BJ (cell line): ENCODE data around the gene CACNA1E. TPM values are rescaled to one million over a fixed set of nuclear protein-coding genes. Genes with fewer than 3 reads are reported as not detected.
"Not testable (repeated sequence)": the region's sequence is repeated elsewhere in the genome, so short reads cannot be mapped to it uniquely, and the experiment has no call there.

Experiments used
- CTCF ChIA-PET: fragments of 350-600 bp; formaldehyde crosslinking; extraction: SDS; loops from one replicate; lab custom pipeline; 2021; ENCODE audit warnings: antibody characterized with exemption, inconsistent platforms; lab: Yijun Ruan, JAX
- POLR2A ChIA-PET: fragments of 300-600 bp; sonication (Branson Sonifier 250); formaldehyde crosslinking; extraction: SDS; loops from one replicate; lab custom pipeline; 2021; ENCODE audit warnings: antibody characterized with exemption; lab: Charles Lee
- DNase-seq: peaks from one replicate; pipeline ENCODE4 v3.0.0-alpha.2; 2011; ENCODE audit warnings: low read depth
- H3K27me3 ChIP-seq: 2 replicates; pipeline ENCODE4 v1.6.0; 2011; ENCODE audit warnings: low read length; ENCODE audit not compliant: control insufficient read depth, insufficient read depth
- H3K36me3 ChIP-seq: 2 replicates; pipeline ENCODE4 v1.5.1; 2011; ENCODE audit warnings: low read length; ENCODE audit not compliant: control insufficient read depth, insufficient read depth
- H3K4me3 ChIP-seq: 2 replicates; pipeline ENCODE4 v1.5.1; 2011; ENCODE audit warnings: low read depth, mild to moderate bottlenecking, control low read depth, low read length
- CTCF ChIP-seq: IDR thresholded peaks from 2 replicates; pipeline ENCODE4 v1.5.1; 2011; ENCODE audit warnings: low read depth, mild to moderate bottlenecking, control low read depth, inconsistent platforms, low read length, moderate library complexity; ENCODE audit not compliant: insufficient read depth
- polyA plus RNA-seq: library from polyadenylated mRNA; depleted of rRNA; stranded (reverse); fragments of >200 nt; gene quantifications from 2 replicates; pipeline ENCODE4 v1.2.3, GENCODE V29; 2011

CACNA1E gene
- polyA plus RNA-seq, 1 experiment: not detected

GRCh38 chr1:181541947-181542346, 58.6 kb downstream of the CACNA1E start:
- Histone ChIP-seq H3K27me3 (no peaks in the 10 kb centered on the region), H3K4me3 (no peak overlapping the region), H3K36me3 (no peaks in the 10 kb centered on the region)
- CTCF ChIA-PET: no interaction called here
- no peak for DNase-seq
- TF ChIP-seq CTCF: no peak
- POLR2A ChIA-PET: no interaction called here

- H3K27me3 ChIP-seq, CTCF ChIA-PET, H3K4me3 ChIP-seq: not testable (repeated sequence)
Measured at GRCh38 chr1:181542406-181542805, 59.1 kb downstream of the CACNA1E start.

GRCh38 chr1:181545395-181545794, 62.1 kb downstream of the CACNA1E start:
- no peak for TF ChIP-seq CTCF
- H3K4me3 ChIP-seq: no peak overlapping the region
- CTCF ChIA-PET: no interaction called here
- POLR2A ChIA-PET: no interaction called here
- H3K36me3 ChIP-seq: no peaks in the 10 kb centered on the region
- H3K27me3 ChIP-seq: no peaks in the 10 kb centered on the region
- no peak for DNase-seq

More at GRCh38 chr1:181542406-181542805, 59.1 kb downstream of the CACNA1E start:
- DNase-seq, POLR2A ChIA-PET, H3K36me3 ChIP-seq: not testable (repeated sequence)

- no peak for DNase-seq
- Histone ChIP-seq H3K27me3 (no peaks in the 10 kb centered on the region), H3K4me3 (no peak overlapping the region), H3K36me3 (no peaks in the 10 kb centered on the region)
- CTCF ChIA-PET: no interaction called here
- POLR2A ChIA-PET: no interaction called here
- TF ChIP-seq CTCF: no peak
Measured at GRCh38 chr1:181548497-181548896, 65.2 kb downstream of the CACNA1E start.

GRCh38 chr1:181551249-181551648, 67.9 kb downstream of the CACNA1E start:
- no peak for DNase-seq
- Histone ChIP-seq H3K36me3 (no peaks in the 10 kb centered on the region), H3K27me3 (no peaks in the 10 kb centered on the region), H3K4me3 (no peak overlapping the region)
- TF ChIP-seq CTCF: no peak
- ChIA-PET POLR2A (no interaction called here), CTCF (no interaction called here)

- ChIA-PET CTCF (no interaction called here), POLR2A (no interaction called here)
- Histone ChIP-seq H3K4me3 (no peak overlapping the region), H3K27me3 (no peaks in the 10 kb centered on the region), H3K36me3 (no peaks in the 10 kb centered on the region)
- TF ChIP-seq CTCF: no peak
- no peak for DNase-seq
Measured at GRCh38 chr1:181551754-181552153, 68.4 kb downstream of the CACNA1E start.
